GM19397 (cell line): Measurements from ENCODE around the gene ZDHHC24.

Experiments
- ATAC-seq: cut with Tn5 transposase; IDR thresholded peaks from one replicate; pipeline ENCODE4 v1.9.1; 2021; ENCODE audit warnings: mild to moderate bottlenecking, moderate library complexity; ENCODE audit not compliant: unreplicated experiment

The ZDHHC24 gene

GRCh38 chr11:66475349-66476172, 70.3 kb downstream of the ZDHHC24 start:
- no peak for ATAC-seq

DNA sequence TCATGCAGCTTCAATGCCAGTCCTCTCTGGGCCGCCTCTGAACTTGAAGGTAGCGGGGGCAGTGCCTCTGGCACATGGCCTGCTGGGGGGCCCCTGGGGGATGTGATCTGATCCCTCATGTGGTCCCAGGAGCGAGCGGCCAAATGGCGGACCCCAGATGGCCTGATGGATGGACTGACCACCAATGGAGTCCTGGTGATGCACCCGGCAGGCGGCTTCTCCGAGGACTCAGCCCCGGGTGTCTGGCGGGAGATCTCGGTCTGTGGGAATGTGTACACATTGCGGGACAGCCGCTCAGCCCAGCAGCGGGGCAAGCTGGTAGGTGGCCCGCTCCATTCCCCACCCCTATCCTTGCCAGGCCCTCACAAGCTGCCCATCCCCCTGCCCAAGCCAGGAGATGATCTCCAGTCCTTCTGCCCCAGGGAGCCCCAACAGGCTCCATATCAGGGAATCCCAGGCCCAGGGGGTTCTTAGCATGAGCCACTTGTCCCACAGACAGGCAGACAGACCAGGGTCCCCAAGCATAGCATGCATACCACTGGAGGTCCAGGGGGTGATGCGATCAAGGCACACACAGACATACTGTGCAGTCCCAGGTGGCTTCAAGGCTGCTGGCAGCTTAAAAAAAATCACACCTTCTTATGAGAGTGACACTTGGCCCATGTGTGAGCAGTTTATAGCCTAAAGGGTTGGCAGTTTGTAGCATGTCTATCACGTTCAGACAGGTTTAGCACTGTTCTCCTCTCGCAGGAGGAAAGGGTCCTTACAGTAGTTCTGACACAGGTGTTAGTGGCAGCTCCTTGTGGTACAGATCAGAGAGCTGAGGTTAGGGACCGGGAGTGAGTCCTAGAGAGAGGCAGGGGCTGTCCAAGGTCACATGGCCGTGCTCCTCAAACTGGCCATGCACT, 72.0 kb downstream of the ZDHHC24 start:
- no peak for ATAC-seq

- no peak for ATAC-seq
Measured at GRCh38 chr11:66473167-66473566, 72.7 kb downstream of the ZDHHC24 start.

DNA sequence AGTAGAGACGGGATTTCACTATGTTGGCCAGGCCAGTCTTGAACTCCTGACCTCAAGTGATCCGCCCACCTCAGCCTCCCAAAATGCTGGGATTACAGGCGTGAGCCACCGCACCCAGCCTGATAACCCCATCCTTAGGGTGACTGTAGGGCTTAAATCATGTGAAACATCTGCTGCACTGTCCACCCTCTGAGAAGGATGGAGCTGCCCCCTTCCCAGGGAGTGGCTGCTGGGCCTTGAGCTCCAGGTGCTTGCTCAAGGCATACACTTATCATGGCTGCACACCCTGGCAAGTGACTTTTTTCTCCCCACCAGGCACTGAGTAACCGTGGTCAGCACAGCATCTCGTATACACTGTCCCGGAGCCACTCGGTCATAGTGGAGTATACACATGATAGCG, 73.8 kb downstream of the ZDHHC24 start:
- no peak for ATAC-seq

- no peak for ATAC-seq
Measured at GRCh38 chr11:66471142-66471541, 74.7 kb downstream of the ZDHHC24 start.
